Mucosa of descending colon (tissue), 3 donors: Measurements from ENCODE around the gene LNX1. TPM values are rescaled to one million over a fixed set of nuclear protein-coding genes. Genes with fewer than 3 reads are reported as not detected.

Experiments
- ATAC-seq: fragments of 200-7000 bp; cut with Tn5 transposase; one replicate; pipeline ENCODE4 v1.9.1; 2020; ENCODE audit warnings: mild to moderate bottlenecking, moderate library complexity
- DNase-seq, 3 donors: peaks; one replicate each; pipeline ENCODE4 v3.0.0-alpha.2; 2020
- H3K36me3 ChIP-seq: fragments of 200-600 bp; one replicate; pipeline ENCODE4 v1.8.0; 2021; ENCODE audit warnings: low read depth, mild to moderate bottlenecking
- H3K4me1 ChIP-seq: fragments of 200-600 bp; one replicate; pipeline ENCODE4 v1.8.0; 2021; ENCODE audit warnings: low read depth, mild to moderate bottlenecking
- H3K4me3 ChIP-seq: fragments of 200-600 bp; one replicate; pipeline ENCODE4 v1.8.0; 2021; ENCODE audit warnings: mild to moderate bottlenecking
- H3K9me3 ChIP-seq: fragments of 200-600 bp; one replicate; pipeline ENCODE4 v1.8.0; 2021; ENCODE audit warnings: mild to moderate bottlenecking
- intact Hi-C, 2 donors: fragments of 100-400 bp; cut with DNase I in 1 of 2; cut with micrococcal nuclease in 1 of 2; formaldehyde crosslinking; loops; one replicate each; pipeline versions ENCODE4 v1.11.0 to v1.11.1; 2022; cut with DNase I, micrococcal nuclease
- total RNA-seq, 3 donors: library from RNA; stranded (reverse); fragmentation: NEBNext Ultra II Directional in 2 of 3; extraction: Animal tissue kit (Norgen Biotek cat#: 25700) in 2 of 3; gene quantifications; one replicate each; pipeline versions ENCODE4 v1.2.1 to v1.2.4, GENCODE V29; 2021 to 2023
- TF ChIP-seq, protein P1 (sequence below): fragments of 200-600 bp; IDR thresholded peaks from one replicate; pipeline ENCODE4 v1.8.0; 2022; ENCODE audit warnings: antibody characterized with exemption, mild to moderate bottlenecking
- donor health status: DM: no; HTN: no; CAD: no; lungs with moderate emphysema.
- donor health status: DM: no; HTN: no; CAD: no.
- donor health status: DM: no; HTN: yes; CAD: no.

The LNX1 gene
- total RNA-seq, 3 donors from 2014 or later: 8.2 to 24.3 (median 23.2) TPM

DNA sequence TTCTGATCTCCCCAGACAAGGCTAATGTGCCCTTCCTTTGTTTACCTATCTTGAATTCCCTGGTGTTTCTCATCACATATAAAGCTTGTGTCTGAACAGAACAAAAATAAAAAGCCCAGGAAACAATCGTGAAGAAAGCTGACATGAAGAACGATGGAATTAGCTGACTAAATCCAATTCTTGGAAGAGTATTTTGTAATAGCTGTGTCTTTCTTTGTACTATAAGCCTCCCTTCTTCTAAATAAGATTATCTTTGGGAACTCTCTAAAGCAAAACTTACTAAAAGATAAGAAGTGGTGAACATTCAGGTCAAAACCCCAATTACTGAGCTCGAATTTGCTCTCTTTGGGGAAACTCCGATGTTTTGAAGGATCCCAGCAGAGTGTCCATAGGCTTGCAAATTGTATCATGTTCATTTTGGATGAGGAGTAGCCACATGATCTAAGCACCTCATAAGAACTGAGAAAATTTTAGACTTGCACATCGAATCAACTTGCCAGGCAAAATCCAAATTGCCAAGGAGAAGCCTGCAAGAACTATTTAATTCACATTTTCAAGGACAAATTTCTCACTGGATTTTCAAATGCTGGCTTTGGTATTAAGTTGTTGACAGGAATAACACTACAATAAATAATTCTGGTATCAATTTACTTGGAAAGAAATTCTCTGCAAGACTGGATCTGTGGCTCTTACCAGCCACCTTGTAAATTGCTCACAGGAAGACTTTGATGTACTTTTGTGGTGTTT, 106.2 kb downstream of the LNX1 start:
- Histone ChIP-seq H3K36me3 (no peaks in the 10 kb centered on the region), H3K9me3 (no peaks in the 10 kb centered on the region), H3K4me1 (no peaks in the 10 kb centered on the region), H3K4me3 (no peak overlapping the region)
- DNase-seq (no peak), ATAC-seq (no peak)
- TF ChIP-seq, protein P1, sequence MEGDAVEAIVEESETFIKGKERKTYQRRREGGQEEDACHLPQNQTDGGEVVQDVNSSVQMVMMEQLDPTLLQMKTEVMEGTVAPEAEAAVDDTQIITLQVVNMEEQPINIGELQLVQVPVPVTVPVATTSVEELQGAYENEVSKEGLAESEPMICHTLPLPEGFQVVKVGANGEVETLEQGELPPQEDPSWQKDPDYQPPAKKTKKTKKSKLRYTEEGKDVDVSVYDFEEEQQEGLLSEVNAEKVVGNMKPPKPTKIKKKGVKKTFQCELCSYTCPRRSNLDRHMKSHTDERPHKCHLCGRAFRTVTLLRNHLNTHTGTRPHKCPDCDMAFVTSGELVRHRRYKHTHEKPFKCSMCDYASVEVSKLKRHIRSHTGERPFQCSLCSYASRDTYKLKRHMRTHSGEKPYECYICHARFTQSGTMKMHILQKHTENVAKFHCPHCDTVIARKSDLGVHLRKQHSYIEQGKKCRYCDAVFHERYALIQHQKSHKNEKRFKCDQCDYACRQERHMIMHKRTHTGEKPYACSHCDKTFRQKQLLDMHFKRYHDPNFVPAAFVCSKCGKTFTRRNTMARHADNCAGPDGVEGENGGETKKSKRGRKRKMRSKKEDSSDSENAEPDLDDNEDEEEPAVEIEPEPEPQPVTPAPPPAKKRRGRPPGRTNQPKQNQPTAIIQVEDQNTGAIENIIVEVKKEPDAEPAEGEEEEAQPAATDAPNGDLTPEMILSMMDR: no peak
- intact Hi-C loops: no loop called here

DNA sequence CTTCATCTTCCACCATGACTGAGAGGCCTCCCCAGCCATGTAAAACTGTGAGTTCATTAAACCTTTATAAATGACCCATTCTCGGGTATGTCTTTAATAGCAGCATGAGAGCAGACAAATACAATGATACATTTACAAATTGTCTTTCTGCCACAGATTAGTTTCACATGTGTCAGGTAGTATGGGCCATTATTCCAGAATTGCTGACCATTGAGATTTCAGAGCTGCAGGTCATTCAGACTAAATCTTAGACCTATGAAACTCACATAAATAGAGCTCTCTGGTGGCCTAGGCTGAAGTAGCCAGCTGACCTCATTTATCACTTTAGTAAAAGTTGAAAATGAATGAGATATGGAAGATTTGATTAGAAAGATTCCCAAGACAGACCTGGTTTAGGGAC, 108.0 kb downstream of the LNX1 start:
- DNase-seq (no peak), ATAC-seq (no peak)
- Histone ChIP-seq H3K36me3 (no peaks in the 10 kb centered on the region), H3K4me1 (no peaks in the 10 kb centered on the region), H3K9me3 (no peaks in the 10 kb centered on the region), H3K4me3 (no peak overlapping the region)
- intact Hi-C loops: no loop called here
- TF ChIP-seq, protein P1: no peak

GRCh38 chr4:53481586-53481985, 109.7 kb downstream of the LNX1 start:
- no peak overlapping the region for H3K4me3 ChIP-seq

DNA sequence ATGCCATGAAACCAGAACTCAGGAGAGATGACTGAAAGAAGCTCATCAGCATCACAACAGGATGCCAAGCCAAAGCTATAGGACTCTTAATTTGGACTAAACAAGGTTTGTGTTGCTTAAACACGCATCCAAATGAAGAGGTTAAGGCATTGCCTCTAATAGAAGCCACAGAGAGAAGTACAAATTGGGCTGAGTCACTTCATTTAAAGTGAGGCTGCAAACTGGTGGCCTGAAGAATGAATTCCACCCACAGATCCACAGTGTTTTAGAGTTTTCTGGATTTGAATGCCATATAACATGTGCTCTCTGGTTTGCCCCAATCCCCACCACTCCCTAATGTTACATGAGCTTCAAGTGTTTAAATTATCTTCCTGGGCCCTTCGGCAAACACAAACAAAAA, 110.4 kb downstream of the LNX1 start:
- no peak for ATAC-seq
- TF ChIP-seq, protein P1: no peak
- Histone ChIP-seq H3K4me3 (no peak overlapping the region), H3K9me3 (no peaks in the 10 kb centered on the region), H3K4me1 (no peaks in the 10 kb centered on the region), H3K36me3 (no peaks in the 10 kb centered on the region)
- intact Hi-C loops: no loop called here
- no peak for DNase-seq

More at GRCh38 chr4:53481586-53481985, 109.7 kb downstream of the LNX1 start:
- intact Hi-C loops: no loop called here
- no peak for ATAC-seq
- Histone ChIP-seq H3K9me3 (no peaks in the 10 kb centered on the region), H3K36me3 (no peaks in the 10 kb centered on the region), H3K4me1 (no peaks in the 10 kb centered on the region)
- DNase-seq: no peak
- TF ChIP-seq, protein P1: no peak

GRCh38 chr4:53479736-53480525, 111.4 kb downstream of the LNX1 start:
- no peak overlapping the region for H3K4me3 ChIP-seq
- no peaks in the 10 kb centered on the region for H3K9me3 ChIP-seq
- no peaks in the 10 kb centered on the region for H3K4me1 ChIP-seq
- TF ChIP-seq, protein P1: no peak
- DNase-seq (no peak), ATAC-seq (no peak)
- H3K36me3 ChIP-seq: no peaks in the 10 kb centered on the region
- intact Hi-C loops: no loop called here
